Endothelial cell of umbilical vein (primary cell): ENCODE data around the gene DCC.

Experiments
- JUN ChIP-seq: IDR thresholded peaks from 2 replicates; pipeline ENCODE4 v1.6.1; 2011; ENCODE audit warnings: borderline replicate concordance, low read depth; ENCODE audit not compliant: insufficient read length, insufficient read depth
- POLR2AphosphoS5 ChIP-seq: IDR thresholded peaks from 2 replicates; pipeline ENCODE4 v1.6.1; 2012; ENCODE audit warnings: low read depth, mild to moderate bottlenecking, control low read depth, low read length, moderate library complexity; ENCODE audit not compliant: insufficient read depth
- TF ChIP-seq, protein P1 (sequence below), 2 donors: IDR thresholded peaks; 1 replicate in 1 of 2; 2 replicates in 1 of 2; pipeline ENCODE4 v1.5.1; 2011; ENCODE audit warnings: low read length in 2 of 2, mild to moderate bottlenecking in 2 of 2, moderate library complexity in 2 of 2, control low read depth in 1 of 2, inconsistent platforms in 1 of 2, low read depth in 1 of 2; ENCODE audit not compliant: insufficient read depth in 1 of 2; ENCODE audit errors: extremely low read depth in 1 of 2
- TF ChIP-seq, protein P2 (sequence below): IDR thresholded peaks from 2 replicates; pipeline ENCODE4 v1.6.1; 2011; ENCODE audit not compliant: insufficient read depth, insufficient read length

DNA sequence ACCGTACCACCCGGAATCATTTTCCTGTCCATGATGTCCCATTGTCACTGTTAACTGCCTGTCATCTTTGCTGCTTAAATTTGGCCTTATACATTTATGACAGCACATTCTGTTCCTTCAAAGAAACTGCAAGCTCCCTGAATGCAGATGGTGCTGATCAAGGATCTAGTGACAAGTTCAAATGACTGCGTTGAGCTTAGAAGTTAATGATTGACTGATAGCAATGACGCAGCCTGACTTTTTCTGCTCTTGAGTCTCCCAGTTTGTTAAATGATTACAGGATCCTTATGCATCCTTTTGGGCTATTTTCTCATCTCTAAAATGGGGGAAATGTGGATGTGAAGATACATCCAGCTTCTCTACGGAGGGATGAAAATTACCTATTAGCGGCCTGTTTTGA lies 159.0 kb downstream of the DCC start:
- TF ChIP-seq, protein P1, sequence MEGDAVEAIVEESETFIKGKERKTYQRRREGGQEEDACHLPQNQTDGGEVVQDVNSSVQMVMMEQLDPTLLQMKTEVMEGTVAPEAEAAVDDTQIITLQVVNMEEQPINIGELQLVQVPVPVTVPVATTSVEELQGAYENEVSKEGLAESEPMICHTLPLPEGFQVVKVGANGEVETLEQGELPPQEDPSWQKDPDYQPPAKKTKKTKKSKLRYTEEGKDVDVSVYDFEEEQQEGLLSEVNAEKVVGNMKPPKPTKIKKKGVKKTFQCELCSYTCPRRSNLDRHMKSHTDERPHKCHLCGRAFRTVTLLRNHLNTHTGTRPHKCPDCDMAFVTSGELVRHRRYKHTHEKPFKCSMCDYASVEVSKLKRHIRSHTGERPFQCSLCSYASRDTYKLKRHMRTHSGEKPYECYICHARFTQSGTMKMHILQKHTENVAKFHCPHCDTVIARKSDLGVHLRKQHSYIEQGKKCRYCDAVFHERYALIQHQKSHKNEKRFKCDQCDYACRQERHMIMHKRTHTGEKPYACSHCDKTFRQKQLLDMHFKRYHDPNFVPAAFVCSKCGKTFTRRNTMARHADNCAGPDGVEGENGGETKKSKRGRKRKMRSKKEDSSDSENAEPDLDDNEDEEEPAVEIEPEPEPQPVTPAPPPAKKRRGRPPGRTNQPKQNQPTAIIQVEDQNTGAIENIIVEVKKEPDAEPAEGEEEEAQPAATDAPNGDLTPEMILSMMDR (IDR thresholded peaks at IDR 0.05; ENCODE audit: extremely low read depth in 1 of 2, insufficient read depth in 1 of 2, low read depth in 1 of 2, low read length in 2 of 2): no peak
- TF ChIP-seq, protein P2, sequence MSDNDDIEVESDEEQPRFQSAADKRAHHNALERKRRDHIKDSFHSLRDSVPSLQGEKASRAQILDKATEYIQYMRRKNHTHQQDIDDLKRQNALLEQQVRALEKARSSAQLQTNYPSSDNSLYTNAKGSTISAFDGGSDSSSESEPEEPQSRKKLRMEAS: no peak
- no peak for TF ChIP-seq POLR2AphosphoS5
- no peak for TF ChIP-seq JUN
